Tibial artery (tissue), 4 donors: ENCODE results near the gene IL15.

ENCODE experiments used
- DNase-seq, 2 donors: peaks; one replicate each; pipeline ENCODE4 v3.0.0-alpha.2; 2019
- H3K27ac ChIP-seq, 2 donors: fragments of 200-600 bp; sonication (generic) in 1 of 2; 1 replicate in 1 of 2; 2 replicates in 1 of 2; pipeline ENCODE4 v1.5.1; 2018 to 2019; ENCODE audit warnings: mild to moderate bottlenecking in 1 of 2
- H3K27me3 ChIP-seq, 2 donors: fragments of 200-600 bp; sonication (generic) in 1 of 2; one replicate each; pipeline versions ENCODE4 v1.5.1 to v1.6.0; 2016 to 2019
- H3K36me3 ChIP-seq, 3 donors: fragments of 200-600 bp; sonication (generic) in 2 of 3; one replicate each; pipeline ENCODE4 v1.5.1; 2016 to 2019; ENCODE audit warnings: mild to moderate bottlenecking in 2 of 3
- H3K4me1 ChIP-seq, 4 donors: fragments of 200-600 bp; sonication (generic) in 2 of 4; 1 replicate in 3 of 4; 2 replicates in 1 of 4; pipeline ENCODE4 v1.5.1; 2016 to 2019
- H3K4me3 ChIP-seq, 2 donors: fragments of 200-600 bp; sonication (generic) in 1 of 2; 1 replicate in 1 of 2; 2 replicates in 1 of 2; pipeline ENCODE4 v1.5.1; 2018 to 2019; ENCODE audit warnings: mild to moderate bottlenecking in 2 of 2
- H3K9me3 ChIP-seq, 3 donors: fragments of 200-600 bp; sonication (generic) in 1 of 3; one replicate each; pipeline ENCODE4 v1.5.1; 2016 to 2019
- CTCF ChIP-seq, 2 experiments: fragments of 200-600 bp in 1 of 2; fragments of 450-650 bp in 1 of 2; IDR thresholded peaks; one replicate each; pipeline ENCODE4 v1.5.1; 2017 to 2019; ENCODE audit warnings: antibody characterized with exemption in 2 of 2, mild to moderate bottlenecking in 1 of 2, moderate library complexity in 1 of 2
- intact Hi-C: fragments of 100-400 bp; cut with DNase I; formaldehyde crosslinking; loops from one replicate; pipeline ENCODE4 v1.15.0; 2023; ENCODE audit warnings: low total_unique reads

The IL15 gene

GRCh38 chr4:141702472-141703182 lies 66.2 kb downstream of the IL15 start:
- Histone ChIP-seq H3K4me1 (no peaks in the 10 kb centered on the region), H3K9me3 (peaks cover 0 to 9% (median 9%) of the 10 kb centered on the region in 3 donors), H3K27me3 (no peaks in the 10 kb centered on the region), H3K27ac (no peak overlapping the region), H3K4me3 (no peak overlapping the region), H3K36me3 (peaks cover 0 to 5% (median 0%) of the 10 kb centered on the region in 3 donors)
- intact Hi-C loops = no loop called here
- no peak for TF ChIP-seq CTCF (IDR thresholded peaks at IDR 0.05)
- DNase-seq = no peak

GRCh38 chr4:141703497-141703896 lies 67.1 kb downstream of the IL15 start:
- Histone ChIP-seq H3K27ac (no peak overlapping the region), H3K4me1 (no peaks in the 10 kb centered on the region), H3K4me3 (no peak overlapping the region), H3K27me3 (no peaks in the 10 kb centered on the region), H3K36me3 (peaks cover 0 to 5% (median 0%) of the 10 kb centered on the region in 3 donors), H3K9me3 (peaks cover 0 to 9% (median 9%) of the 10 kb centered on the region in 3 donors)
- TF ChIP-seq CTCF (IDR thresholded peaks at IDR 0.05) = no peak
- intact Hi-C loops = no loop called here
- DNase-seq = no peak

- peaks cover 0 to 9% (median 9%) of the 10 kb centered on the region in 3 donors for H3K9me3 ChIP-seq
- no peak overlapping the region for H3K27ac ChIP-seq
- TF ChIP-seq CTCF (IDR thresholded peaks at IDR 0.05) = no peak
- H3K4me3 ChIP-seq = no peak overlapping the region
- H3K36me3 ChIP-seq = peaks cover 0 to 5% (median 0%) of the 10 kb centered on the region in 3 donors
- no peaks in the 10 kb centered on the region for H3K4me1 ChIP-seq
- intact Hi-C loops = no loop called here
- DNase-seq = no peak
- no peaks in the 10 kb centered on the region for H3K27me3 ChIP-seq
These were observed 68.8 kb downstream of the IL15 start for GRCh38 chr4:141705048-141705746.

- no peak overlapping the region for H3K27ac ChIP-seq
- no peak for TF ChIP-seq CTCF (IDR thresholded peaks at IDR 0.05)
- intact Hi-C loops = no loop called here
- no peak for DNase-seq
- peaks cover 0 to 9% (median 9%) of the 10 kb centered on the region in 3 donors for H3K9me3 ChIP-seq
- peaks cover 0 to 5% (median 0%) of the 10 kb centered on the region in 3 donors for H3K36me3 ChIP-seq
- no peaks in the 10 kb centered on the region for H3K4me1 ChIP-seq
- no peak overlapping the region for H3K4me3 ChIP-seq
- no peaks in the 10 kb centered on the region for H3K27me3 ChIP-seq
These were observed 69.5 kb downstream of the IL15 start for GRCh38 chr4:141705747-141706377.

GRCh38 chr4:141706445-141706844 lies 70.1 kb downstream of the IL15 start:
- Histone ChIP-seq H3K27ac (no peak overlapping the region), H3K4me1 (no peaks in the 10 kb centered on the region), H3K27me3 (no peaks in the 10 kb centered on the region), H3K4me3 (no peak overlapping the region), H3K36me3 (peaks cover 0 to 5% (median 0%) of the 10 kb centered on the region in 3 donors), H3K9me3 (peaks cover 0 to 9% (median 9%) of the 10 kb centered on the region in 3 donors)
- TF ChIP-seq CTCF (IDR thresholded peaks at IDR 0.05) = no peak
- intact Hi-C loops = no loop called here
- DNase-seq = no peak
